Measurements from ENCODE around the gene FAM227A. TPM values are rescaled to one million over a fixed set of nuclear protein-coding genes. Genes with fewer than 3 reads are reported as not detected.

FAM227A gene
- total and polyA plus RNA-seq, 2 of the 13 experiments (the other 11 are each of a cell fraction or from before 2014, with no cell fraction given) = 1.0 to 1.5 TPM

DNA sequence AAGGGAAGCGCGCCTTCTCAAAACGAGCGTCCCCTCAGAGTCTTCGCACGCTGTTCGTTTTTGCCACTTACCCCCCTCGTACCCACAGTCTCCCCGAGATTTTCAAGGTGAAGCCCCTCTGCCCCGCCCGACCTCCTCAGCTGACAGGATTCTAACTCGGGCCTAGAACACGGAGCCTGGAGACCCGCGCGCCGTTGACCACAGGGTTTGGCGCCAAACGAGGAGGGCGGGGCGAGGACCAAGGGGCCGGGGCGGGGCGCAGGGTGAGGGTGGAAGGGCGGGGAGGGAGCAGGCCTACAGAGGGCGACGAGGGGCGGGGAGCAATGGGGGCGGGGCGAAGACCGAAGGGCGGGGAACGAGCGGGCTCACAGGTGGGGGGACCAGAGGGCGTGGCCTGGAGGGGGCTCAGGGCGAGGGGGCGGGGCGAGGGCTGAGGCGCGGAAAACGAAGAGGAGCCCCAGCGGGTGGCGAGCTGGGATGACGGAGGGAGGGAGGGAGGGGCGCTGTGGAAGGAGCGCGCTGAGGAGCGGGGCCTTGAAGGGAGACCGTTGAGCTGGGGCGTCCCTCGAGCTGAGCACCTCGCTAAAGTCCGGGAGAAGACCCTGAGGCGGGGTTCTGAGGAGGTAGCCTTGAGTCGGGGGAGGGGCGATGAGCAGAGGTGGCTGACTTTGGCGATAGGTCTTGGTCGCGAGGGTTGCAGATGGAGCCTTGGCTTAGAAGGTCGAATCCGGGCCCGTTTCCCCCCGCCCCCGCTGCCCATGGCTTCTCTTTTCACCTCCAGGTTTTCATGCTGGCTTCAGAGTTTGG, 86.0 kb downstream of the FAM227A start, which contains the start of gene DMC1 (continued):
- TF ChIP-seq, protein P1, sequence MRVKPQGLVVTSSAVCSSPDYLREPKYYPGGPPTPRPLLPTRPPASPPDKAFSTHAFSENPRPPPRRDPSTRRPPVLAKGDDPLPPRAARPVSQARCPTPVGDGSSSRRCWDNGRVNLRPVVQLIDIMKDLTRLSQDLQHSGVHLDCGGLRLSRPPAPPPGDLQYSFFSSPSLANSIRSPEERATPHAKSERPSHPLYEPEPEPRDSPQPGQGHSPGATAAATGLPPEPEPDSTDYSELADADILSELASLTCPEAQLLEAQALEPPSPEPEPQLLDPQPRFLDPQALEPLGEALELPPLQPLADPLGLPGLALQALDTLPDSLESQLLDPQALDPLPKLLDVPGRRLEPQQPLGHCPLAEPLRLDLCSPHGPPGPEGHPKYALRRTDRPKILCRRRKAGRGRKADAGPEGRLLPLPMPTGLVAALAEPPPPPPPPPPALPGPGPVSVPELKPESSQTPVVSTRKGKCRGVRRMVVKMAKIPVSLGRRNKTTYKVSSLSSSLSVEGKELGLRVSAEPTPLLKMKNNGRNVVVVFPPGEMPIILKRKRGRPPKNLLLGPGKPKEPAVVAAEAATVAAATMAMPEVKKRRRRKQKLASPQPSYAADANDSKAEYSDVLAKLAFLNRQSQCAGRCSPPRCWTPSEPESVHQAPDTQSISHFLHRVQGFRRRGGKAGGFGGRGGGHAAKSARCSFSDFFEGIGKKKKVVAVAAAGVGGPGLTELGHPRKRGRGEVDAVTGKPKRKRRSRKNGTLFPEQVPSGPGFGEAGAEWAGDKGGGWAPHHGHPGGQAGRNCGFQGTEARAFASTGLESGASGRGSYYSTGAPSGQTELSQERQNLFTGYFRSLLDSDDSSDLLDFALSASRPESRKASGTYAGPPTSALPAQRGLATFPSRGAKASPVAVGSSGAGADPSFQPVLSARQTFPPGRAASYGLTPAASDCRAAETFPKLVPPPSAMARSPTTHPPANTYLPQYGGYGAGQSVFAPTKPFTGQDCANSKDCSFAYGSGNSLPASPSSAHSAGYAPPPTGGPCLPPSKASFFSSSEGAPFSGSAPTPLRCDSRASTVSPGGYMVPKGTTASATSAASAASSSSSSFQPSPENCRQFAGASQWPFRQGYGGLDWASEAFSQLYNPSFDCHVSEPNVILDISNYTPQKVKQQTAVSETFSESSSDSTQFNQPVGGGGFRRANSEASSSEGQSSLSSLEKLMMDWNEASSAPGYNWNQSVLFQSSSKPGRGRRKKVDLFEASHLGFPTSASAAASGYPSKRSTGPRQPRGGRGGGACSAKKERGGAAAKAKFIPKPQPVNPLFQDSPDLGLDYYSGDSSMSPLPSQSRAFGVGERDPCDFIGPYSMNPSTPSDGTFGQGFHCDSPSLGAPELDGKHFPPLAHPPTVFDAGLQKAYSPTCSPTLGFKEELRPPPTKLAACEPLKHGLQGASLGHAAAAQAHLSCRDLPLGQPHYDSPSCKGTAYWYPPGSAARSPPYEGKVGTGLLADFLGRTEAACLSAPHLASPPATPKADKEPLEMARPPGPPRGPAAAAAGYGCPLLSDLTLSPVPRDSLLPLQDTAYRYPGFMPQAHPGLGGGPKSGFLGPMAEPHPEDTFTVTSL (CRISPR knock-in tag; IDR thresholded peaks at IDR 0.05; ENCODE audit: borderline replicate concordance) = no peak
- TF ChIP-seq, protein P2, sequence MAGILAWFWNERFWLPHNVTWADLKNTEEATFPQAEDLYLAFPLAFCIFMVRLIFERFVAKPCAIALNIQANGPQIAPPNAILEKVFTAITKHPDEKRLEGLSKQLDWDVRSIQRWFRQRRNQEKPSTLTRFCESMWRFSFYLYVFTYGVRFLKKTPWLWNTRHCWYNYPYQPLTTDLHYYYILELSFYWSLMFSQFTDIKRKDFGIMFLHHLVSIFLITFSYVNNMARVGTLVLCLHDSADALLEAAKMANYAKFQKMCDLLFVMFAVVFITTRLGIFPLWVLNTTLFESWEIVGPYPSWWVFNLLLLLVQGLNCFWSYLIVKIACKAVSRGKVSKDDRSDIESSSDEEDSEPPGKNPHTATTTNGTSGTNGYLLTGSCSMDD (CRISPR knock-in tag; IDR thresholded peaks at IDR 0.05) = no peak
- TF ChIP-seq, protein P3, sequence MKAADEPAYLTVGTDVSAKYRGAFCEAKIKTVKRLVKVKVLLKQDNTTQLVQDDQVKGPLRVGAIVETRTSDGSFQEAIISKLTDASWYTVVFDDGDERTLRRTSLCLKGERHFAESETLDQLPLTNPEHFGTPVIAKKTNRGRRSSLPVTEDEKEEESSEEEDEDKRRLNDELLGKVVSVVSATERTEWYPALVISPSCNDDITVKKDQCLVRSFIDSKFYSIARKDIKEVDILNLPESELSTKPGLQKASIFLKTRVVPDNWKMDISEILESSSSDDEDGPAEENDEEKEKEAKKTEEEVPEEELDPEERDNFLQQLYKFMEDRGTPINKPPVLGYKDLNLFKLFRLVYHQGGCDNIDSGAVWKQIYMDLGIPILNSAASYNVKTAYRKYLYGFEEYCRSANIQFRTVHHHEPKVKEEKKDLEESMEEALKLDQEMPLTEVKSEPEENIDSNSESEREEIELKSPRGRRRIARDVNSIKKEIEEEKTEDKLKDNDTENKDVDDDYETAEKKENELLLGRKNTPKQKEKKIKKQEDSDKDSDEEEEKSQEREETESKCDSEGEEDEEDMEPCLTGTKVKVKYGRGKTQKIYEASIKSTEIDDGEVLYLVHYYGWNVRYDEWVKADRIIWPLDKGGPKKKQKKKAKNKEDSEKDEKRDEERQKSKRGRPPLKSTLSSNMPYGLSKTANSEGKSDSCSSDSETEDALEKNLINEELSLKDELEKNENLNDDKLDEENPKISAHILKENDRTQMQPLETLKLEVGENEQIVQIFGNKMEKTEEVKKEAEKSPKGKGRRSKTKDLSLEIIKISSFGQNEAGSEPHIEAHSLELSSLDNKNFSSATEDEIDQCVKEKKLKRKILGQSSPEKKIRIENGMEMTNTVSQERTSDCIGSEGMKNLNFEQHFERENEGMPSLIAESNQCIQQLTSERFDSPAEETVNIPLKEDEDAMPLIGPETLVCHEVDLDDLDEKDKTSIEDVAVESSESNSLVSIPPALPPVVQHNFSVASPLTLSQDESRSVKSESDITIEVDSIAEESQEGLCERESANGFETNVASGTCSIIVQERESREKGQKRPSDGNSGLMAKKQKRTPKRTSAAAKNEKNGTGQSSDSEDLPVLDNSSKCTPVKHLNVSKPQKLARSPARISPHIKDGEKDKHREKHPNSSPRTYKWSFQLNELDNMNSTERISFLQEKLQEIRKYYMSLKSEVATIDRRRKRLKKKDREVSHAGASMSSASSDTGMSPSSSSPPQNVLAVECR (CRISPR knock-in tag; IDR thresholded peaks at IDR 0.05; ENCODE audit: borderline replicate concordance) = peak; percentile 31; the same call in 1 of the 2 replicates
- TF ChIP-seq, protein P4, sequence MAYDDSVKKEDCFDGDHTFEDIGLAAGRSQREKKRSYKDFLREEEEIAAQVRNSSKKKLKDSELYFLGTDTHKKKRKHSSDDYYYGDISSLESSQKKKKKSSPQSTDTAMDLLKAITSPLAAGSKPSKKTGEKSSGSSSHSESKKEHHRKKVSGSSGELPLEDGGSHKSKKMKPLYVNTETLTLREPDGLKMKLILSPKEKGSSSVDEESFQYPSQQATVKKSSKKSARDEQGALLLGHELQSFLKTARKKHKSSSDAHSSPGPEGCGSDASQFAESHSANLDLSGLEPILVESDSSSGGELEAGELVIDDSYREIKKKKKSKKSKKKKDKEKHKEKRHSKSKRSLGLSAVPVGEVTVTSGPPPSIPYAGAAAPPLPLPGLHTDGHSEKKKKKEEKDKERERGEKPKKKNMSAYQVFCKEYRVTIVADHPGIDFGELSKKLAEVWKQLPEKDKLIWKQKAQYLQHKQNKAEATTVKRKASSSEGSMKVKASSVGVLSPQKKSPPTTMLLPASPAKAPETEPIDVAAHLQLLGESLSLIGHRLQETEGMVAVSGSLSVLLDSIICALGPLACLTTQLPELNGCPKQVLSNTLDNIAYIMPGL (CRISPR knock-in tag; IDR thresholded peaks at IDR 0.05; ENCODE audit: borderline replicate concordance in 1 of 2, low read depth in 1 of 2) = peak in 1 of 2 experiments; percentile 56; a peak in 2 of 4 replicates
- no peak for TF ChIP-seq TRIM24 (CRISPR knock-in tag; IDR thresholded peaks at IDR 0.05)
- TF ChIP-seq ZSCAN22 (CRISPR knock-in tag; IDR thresholded peaks at IDR 0.05) = no peak
- TF ChIP-seq SMAD9 (CRISPR knock-in tag; IDR thresholded peaks at IDR 0.05) = no peak
- TF ChIP-seq, protein P5, sequence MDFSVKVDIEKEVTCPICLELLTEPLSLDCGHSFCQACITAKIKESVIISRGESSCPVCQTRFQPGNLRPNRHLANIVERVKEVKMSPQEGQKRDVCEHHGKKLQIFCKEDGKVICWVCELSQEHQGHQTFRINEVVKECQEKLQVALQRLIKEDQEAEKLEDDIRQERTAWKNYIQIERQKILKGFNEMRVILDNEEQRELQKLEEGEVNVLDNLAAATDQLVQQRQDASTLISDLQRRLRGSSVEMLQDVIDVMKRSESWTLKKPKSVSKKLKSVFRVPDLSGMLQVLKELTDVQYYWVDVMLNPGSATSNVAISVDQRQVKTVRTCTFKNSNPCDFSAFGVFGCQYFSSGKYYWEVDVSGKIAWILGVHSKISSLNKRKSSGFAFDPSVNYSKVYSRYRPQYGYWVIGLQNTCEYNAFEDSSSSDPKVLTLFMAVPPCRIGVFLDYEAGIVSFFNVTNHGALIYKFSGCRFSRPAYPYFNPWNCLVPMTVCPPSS (IDR thresholded peaks at IDR 0.05) = no peak
- TF ChIP-seq, protein P6, sequence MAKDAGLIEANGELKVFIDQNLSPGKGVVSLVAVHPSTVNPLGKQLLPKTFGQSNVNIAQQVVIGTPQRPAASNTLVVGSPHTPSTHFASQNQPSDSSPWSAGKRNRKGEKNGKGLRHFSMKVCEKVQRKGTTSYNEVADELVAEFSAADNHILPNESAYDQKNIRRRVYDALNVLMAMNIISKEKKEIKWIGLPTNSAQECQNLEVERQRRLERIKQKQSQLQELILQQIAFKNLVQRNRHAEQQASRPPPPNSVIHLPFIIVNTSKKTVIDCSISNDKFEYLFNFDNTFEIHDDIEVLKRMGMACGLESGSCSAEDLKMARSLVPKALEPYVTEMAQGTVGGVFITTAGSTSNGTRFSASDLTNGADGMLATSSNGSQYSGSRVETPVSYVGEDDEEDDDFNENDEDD (CRISPR knock-in tag; IDR thresholded peaks at IDR 0.05; ENCODE audit: borderline replicate concordance) = peak; percentile 62; the same call in 1 of the 2 replicates
- peak; percentile 63 for TF ChIP-seq ZFX (CRISPR knock-in tag; IDR thresholded peaks at IDR 0.05; ENCODE audit: low read depth)
- no peak for TF ChIP-seq CBX5 (CRISPR knock-in tag; IDR thresholded peaks at IDR 0.05; ENCODE audit: borderline replicate concordance)

Measured in HepG2 (cell line).